GM08714 (cell line): ENCODE results near the gene ABCC5.

Source experiments
- H3K4me3 ChIP-seq: fragments of 200-500 bp; sonication (Bioruptor generic); 2 replicates; pipeline ENCODE4 v1.5.1; 2014; ENCODE audit warnings: mild to moderate bottlenecking, low read length, inconsistent platforms
- ZNF274 ChIP-seq: IDR thresholded peaks from 2 replicates; pipeline ENCODE4 v1.6.1; 2012; ENCODE audit warnings: mild to moderate bottlenecking, low read depth, low read length

Gene ABCC5

DNA sequence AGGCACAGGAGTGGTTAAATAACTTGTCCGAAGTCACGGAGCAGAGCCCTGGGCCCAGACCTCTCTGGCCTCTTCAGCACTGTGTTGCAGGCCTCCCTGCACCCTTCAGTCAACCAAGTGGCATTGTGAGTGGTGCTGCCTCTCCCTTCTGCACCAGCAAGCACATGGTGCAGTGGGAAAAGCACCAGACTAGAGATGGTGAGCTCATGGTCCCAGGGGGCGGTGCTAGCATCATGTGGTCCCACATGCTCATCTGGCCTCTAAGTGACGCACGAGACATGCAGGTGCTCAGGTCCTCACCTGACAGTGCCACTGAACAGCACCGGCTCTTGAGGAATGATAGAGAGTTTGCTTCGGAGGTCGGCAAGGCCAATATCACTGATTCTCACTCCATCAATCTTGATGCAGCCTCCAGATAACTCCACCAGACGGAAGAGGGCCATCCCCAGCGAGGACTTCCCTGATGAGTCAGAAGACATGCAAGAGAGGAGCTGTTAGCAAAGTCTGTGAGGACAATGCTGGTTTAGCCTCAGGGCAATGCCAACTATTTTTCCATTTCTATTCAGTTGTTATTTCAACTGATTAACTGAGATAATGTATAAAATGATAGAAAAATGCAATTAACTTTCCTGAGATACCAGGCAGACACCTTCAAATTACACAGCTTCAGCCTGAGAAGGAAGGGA lies 79.9 kb downstream of the ABCC5 start:
- H3K4me3 ChIP-seq = no peak overlapping the region
- no peak for TF ChIP-seq ZNF274

DNA sequence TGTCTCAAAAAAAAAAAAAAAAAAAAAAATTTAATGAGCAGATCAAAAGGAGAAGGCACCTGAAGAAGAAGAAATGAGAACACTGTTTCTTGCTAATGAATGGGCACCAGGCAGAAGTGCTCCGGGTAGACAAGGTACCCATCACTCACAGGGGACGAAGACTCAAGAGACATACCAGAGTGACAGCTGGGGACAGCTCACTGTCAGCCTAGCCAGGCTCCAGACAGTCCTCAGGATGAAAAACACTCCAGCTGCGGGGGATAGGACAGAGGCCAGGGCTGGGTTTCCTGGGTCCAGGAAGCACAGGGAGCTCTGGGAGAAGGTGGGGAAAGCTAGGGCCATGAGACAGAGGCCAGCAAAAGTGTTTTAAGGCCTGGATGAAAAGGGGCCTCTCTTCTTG lies 84.5 kb downstream of the ABCC5 start:
- no peak for TF ChIP-seq ZNF274
- H3K4me3 ChIP-seq = no peak overlapping the region

DNA sequence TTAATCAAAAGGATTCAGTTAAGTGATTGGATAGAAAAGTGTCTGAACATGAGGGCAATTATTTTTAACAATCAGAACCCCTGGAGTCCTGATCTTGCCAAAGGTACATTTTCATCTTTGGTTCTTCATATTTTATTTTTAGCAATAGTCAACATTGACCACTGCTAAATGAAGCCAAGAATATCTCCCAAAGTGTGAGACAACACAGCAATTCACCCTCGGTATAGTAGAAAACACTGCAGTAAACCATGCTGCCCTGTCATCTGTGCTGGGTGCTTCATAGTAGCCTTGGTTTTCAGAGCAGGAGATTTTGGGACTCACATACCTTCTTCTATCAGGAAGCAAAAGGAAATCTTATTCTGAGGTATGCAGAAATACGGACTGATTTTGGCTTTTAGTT lies 85.8 kb downstream of the ABCC5 start:
- no peak for TF ChIP-seq ZNF274
- no peak overlapping the region for H3K4me3 ChIP-seq

DNA sequence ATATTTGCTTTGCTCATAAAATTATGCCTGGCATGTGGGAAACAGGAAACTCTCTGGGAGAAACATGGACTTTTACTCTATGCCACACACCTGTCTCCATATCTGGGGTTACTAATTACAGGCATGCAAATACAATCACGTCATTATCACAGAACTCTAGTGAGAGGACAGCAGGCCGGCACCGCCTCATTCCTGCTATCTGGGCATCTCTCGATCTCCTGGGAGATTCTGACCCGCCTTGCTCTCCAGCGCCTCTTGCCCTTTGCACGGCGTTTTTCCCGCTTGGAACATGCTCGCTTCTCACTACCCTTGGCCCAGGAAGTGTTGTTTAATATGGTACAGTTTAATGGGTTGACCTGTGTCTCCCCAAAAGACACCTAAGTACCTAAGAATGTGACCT lies 87.6 kb downstream of the ABCC5 start:
- no peak overlapping the region for H3K4me3 ChIP-seq
- no peak for TF ChIP-seq ZNF274

DNA sequence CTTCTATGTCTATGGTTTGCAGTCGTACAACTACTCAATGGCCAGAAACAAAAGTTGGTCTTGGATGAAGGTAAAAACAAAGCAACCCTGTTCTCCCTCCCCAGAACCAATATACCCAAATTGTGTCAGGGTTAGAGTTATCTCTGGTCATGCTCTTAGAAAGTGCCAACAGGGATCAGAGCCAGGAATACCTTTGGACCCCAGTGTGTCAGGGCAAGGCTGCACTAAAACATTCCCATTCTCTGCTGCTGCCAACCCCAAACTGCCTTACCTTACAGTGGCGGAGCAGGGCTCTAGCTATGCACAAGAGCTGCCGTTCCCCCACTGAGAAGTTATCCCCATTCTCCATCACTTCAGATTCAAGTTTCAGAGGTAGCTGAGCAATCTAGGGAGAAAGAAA lies 90.6 kb downstream of the ABCC5 start:
- H3K4me3 ChIP-seq = no peak overlapping the region
- TF ChIP-seq ZNF274 = no peak

DNA sequence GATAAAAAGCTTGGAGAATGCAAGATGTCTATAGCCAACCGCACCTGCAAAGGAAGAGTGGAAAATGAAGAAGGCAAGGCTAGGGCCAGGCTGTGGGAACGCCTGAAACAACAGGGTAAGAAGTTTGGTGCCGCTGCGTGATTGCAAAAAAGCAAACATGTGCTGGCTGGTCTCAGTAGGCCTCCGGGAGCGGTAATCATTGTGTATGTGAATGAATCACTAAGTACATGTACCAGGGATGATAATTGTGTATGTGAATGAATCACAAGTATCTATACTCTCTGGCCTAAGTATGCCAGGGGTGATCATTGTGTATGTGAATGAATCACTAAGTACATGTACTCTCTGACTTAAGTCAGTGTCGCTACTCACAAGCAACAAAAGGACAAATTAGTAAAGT lies 92.7 kb downstream of the ABCC5 start:
- H3K4me3 ChIP-seq = no peak overlapping the region
- no peak for TF ChIP-seq ZNF274

DNA sequence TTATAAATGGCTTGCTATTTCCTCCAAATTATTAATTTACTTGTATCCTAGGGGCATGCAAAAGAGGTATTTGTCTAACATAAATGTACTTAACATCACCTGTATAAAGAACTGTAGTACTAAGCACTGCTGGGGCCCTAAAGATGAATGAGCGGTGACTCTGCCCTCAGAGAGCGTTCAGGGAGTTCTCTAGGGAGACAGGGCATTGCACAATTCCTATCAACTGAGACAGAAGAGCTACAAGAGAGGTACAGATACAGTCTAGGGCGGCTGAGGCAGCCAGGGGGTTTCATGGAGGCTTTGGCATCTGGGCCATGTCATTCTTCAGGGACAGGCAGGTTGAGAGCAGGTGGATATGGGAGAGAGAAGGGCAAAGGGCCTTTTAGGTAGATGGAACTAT lies 93.1 kb downstream of the ABCC5 start:
- no peak overlapping the region for H3K4me3 ChIP-seq
- TF ChIP-seq ZNF274 = no peak

DNA sequence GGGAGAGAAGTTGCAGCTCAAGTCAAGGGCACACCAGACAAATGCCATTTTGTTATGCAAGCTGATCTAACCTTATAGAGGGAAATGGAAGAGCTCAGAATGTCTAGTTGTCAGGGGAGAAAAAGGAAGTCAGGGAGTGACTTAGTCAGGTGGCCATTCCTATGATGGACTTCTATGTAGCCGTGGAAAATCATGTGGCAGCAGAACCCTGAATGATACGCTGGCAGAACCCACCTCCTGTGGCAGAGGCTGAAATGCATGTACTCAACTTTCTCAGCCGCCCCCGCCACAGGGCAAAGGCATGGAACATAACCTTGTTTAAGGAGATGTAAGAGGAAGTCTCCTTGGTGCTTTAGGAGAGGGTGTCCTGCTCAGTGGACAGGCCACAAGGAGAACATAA lies 95.3 kb downstream of the ABCC5 start:
- no peak for TF ChIP-seq ZNF274
- H3K4me3 ChIP-seq = no peak overlapping the region

DNA sequence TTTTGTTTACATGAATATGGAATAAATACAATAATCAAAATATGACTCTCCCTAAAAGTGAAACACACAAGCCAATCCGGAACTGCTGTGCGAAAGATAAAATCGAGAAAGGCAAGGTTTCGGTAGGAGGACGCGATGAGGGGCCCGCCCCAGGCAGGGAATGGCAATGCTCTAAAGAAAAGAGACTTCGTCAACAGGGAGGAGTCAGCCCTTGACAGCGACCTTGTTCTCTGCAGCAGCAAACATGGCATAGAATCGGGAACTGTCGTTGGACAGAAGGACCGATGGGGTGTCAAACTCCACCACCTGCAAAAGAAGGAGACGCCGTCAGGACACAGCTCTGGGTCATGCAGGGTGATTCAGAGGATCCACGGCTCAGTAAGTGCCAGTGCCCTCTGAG lies 96.6 kb downstream of the ABCC5 start:
- no peak for TF ChIP-seq ZNF274
- no peak overlapping the region for H3K4me3 ChIP-seq

DNA sequence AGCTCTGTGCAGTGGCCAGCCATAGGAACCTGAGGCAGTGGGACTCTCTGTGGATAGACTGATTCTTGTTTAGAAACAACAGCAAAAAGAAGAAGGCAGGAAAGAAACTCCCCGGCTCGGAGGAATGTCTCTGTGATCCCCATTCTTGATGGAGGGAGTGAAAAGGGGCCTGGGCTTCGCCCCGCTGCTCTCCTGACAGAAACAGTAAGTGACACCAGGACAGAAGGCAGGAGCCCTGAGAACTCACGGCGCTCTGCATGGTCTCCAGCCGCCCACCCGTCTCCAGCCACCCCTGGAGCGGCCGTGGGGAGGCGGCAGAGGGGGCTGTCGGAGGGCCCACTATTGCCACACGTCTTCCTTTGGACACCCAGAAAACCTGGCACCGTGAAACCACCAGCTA lies 97.3 kb downstream of the ABCC5 start:
- no peak for TF ChIP-seq ZNF274

DNA sequence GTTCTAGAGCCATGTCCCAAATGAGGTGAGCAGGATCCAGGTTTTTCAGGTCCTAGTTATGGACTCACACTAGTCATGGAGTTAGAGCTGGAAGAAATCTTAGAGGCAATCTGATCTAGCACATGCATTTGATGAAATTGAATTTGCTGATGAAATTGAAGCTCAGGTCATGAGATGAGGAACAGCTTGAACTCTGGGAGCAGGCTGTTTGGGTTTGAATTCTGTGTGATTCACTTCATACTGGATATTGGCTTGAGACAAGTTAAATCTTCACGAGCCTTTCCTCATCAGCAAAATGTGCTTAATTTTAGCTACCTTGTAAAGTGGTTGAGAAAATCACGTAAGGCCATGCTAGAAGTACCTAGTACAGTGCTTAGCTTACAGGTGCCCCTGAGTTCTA lies 99.5 kb downstream of the ABCC5 start:
- no peak overlapping the region for H3K4me3 ChIP-seq
- TF ChIP-seq ZNF274 = no peak

More for the DNA sequence above, 97.3 kb downstream of the ABCC5 start:
- H3K4me3 ChIP-seq = no peak overlapping the region

DNA sequence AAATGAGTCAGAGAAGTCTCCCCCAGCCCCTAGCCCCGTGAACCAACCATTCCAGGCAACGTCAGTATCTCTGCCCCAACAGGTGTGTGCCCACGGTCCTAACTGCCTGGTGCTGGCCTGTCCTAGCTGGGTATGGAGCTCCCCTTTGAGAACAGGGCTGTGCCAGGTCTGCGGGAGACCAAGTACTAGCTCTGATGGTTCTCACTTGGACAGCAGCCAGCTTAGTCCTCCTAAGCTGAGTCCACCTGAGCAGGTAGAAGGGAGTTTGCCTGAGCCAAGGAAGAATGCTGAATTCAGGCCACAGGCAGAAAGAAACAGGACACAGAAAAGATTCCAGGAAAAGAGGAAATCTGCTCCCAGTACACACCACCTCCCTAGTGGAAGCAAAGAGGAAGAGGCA lies 99.9 kb downstream of the ABCC5 start:
- TF ChIP-seq ZNF274 = no peak
- H3K4me3 ChIP-seq = no peak overlapping the region

DNA sequence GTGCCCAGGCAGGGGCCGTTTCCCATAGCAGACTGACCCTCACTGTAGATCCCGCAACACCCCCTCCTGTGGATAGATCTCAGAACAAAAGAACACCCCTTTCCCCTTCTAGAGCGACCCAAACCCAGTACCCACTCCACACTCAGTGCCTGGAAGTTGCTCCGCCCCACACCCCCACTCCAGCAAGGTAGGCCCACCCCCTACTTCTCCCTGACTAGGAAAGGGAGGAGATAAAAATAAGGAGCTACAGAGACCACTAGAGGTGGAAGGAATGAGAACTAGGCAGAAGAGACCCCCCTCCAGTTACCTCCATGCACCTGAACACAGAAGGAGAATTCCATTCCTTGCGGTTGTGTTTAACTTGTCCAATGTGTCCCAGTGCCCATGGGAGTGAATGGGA lies 102.8 kb downstream of the ABCC5 start:
- no peak overlapping the region for H3K4me3 ChIP-seq
- TF ChIP-seq ZNF274 = no peak

DNA sequence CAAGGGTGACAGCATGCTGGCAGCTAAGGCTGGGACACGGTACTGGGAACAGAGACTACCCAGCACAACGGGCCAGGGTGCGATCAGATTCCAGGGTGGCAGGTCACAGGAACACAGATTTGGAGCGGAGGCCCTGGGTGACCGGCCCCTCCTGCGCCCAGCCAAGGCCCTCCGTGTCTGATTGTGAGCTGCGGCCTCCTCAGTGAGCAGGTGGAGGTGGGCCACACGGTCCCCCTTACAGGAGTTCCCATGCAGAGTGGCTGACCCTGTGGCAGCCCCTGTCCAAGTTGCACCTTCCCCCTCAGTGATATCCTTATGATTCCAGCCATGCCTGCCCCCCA lies 104.1 kb downstream of the ABCC5 start:
- H3K4me3 ChIP-seq = no peak overlapping the region
- TF ChIP-seq ZNF274 = no peak

DNA sequence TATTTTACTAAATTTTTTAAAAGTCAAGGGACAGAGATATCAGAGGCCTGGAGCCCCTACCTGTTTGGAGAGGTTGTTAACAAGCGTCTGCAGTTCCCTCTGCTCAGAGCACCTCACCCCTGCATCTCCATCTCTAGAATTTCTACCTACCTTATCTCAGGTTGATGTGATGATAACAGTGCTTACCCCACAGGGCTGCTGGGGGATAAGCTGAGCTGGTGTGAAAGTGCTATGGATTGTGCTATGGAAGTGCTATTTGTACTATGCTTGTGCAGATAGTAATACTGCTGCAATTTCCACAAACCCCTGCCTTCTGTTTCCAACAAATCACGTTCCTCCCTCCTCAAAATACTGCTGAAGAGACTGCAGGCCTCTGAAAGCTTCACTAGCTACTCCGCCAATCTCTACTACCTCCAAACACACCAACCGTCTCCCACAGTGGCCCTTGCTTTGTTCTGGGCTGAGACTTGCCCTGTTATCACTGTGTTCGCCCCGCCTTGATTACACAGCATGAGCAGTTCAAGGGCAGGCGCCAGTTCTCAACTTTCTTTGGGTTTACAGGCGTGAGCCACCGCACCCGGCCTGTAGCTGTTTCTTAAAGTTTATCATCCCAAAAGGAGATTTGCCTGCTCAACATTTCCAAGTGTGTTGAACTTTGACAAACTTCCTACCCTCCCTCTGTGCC lies 104.6 kb downstream of the ABCC5 start:
- H3K4me3 ChIP-seq = no peak overlapping the region
- no peak for TF ChIP-seq ZNF274

DNA sequence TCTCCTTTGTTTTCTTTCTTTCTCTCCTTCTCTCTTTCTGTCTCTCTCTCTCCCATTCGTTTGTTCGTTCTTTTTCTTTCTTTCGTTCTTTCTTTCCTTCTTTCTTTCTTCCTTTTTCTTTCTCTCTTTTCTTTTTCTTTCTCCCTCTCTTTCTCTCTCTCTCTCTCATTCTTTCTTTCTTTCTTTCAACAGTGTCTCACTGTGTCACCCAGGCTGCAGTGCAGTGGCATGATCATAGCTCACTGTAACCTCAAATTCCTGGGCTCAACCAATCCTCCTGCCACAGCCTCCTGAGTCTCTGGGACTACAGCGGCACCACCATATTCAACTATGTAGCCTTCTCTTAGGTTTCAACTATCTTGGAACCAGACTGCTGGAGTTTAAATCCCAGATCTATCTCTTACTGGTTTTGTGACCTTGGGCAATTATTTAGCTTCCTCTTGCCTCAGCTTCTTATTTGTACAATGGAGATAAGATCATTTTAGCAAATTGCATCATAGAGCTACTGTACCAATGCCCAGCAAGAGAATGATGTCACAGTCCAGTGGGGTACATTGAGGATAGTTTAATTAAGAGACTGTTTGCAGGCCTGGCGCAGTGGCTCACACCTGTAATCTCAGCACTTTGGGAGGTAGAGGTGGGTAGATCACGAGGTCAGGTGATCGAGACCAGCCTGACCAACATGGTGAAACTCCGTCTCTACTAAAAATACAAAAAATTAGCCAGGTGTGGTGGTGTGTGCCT lies 105.7 kb downstream of the ABCC5 start:
- no peak for TF ChIP-seq ZNF274
- no peak overlapping the region for H3K4me3 ChIP-seq
